ENCODE measurements around the gene CHPF2.
A peak's percentile ranks its signal among the peaks of the same experiment; 100 is the strongest.

Gene CHPF2

DNA sequence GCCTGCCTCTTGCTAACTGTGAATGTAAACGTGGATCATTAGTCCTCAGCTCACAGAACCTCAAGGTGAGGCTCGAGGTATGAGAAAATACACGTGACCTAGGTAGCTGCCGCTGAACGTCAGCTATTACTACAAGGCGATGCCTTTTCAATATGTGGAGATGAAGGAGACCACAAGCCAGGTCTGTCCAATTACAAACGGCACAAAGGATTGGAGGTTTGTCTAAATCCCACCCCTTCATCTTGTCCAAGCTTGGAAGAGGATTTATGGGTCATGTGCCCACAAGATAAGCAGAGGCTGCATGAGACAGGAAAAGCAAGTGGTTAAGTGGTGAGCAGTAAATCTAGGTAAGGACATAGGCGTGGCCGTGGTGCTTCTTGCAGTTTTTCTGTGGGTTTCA is 25.4 kb upstream of the CHPF2 start:
- DNase-seq (ENCODE audit: low read depth) = no peak

GRCh38 chr7:151207315-151207714 is 25.0 kb upstream of the CHPF2 start:
- no peak for DNase-seq (ENCODE audit: low read depth)

DNA sequence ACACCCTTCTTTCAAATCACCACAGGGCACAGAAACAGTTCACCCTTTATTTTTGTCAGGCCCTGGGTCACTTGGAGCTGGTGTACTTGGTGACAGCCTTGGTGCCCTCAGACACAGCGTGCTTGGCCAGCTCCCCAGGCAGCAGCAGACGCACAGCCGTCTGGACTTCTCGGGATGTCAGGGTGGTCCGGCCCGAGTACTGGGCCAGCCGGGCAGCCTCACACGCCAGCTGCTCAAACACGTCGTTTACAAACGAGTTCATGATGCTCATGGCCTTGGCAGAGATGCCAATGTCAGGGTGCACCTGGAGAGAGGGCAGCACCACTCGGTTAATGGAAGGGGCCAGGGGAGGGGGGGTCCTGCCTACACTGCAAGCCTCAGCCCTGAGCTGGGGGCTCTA is 24.5 kb upstream of the CHPF2 start:
- no peak for DNase-seq (ENCODE audit: low read depth)

DNA sequence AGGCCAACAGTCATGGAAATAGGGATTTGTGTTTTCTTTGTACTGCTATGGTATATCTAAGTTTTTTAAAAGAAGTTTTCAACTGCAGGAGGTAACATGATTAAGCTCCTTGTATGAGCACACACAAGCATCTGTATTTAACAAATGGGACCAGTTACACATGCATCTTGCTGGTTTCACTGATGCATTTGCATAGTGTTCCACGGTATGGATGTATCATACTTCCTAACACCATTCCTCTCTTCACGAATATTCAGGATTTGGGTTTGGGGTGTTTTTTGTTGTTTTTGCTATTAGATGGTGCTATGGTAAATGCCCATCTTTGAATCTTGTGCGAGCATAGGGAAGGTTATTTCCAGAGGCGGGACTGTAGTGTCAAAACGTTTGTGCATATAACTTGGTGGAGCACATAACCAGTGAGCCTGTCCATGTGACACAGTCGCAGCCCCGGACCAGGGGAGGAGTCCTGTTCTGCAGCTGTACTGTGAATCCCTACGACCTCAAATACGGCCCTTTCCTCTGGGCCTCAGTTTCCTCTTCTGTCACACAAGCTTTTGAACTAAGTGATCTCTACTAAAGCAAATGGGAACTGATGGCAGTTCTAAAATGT is 23.9 kb upstream of the CHPF2 start:
- no peak for DNase-seq (ENCODE audit: low read depth)

GRCh38 chr7:151209588-151209987 is 22.7 kb upstream of the CHPF2 start:
- DNase-seq (ENCODE audit: low read depth) = no peak

DNA sequence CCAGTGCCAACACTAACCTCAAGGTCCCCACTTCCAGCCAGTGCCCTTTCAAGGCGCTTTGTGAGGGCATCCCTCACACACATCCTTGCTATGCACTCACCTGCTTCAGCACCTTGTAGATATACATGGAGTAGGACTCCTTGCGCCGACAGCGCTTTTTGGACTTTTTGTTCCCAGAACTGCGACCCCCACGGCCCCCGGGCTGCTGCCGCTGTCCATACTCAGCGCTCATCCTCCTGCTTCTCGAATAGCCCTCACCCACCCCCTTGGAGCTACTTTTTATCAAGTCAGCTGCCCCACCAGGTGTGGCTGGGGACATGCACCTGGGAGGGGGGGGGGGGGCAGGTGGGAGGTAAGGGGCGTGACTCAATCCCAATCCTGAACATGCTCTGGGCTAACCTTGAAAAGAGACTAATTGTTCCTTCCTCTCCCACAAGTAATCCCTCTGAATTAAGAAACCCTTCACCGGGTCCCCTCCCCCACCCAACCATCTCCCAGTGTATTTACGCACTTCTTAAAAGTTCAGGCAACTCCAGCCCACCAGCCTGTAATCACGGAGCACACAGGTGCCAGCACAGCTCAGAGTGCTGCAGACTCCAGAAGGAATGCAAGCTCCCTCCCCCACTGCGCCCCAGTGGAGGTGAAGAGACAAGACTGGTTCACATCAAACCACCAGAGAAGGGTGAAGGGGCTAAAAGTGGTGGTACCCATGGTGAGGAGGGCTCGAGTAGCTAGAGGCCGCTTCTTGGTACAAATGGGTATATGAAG is 22.0 kb upstream of the CHPF2 start, which contains the start of gene H2BK1:
TSS of gene H2BK1 (minus strand) at position 402 of the 768 bp plus-strand sequence. CDS start at position 232, 170 bp downstream.
- no peak for DNase-seq (ENCODE audit: low read depth)

- DNase-seq (ENCODE audit: low read depth) = no peak
These were observed 21.0 kb upstream of the CHPF2 start for GRCh38 chr7:151211155-151211772.

GRCh38 chr7:151212626-151213025 is 19.7 kb upstream of the CHPF2 start:
- no peak for DNase-seq (ENCODE audit: low read depth)

- no peak for DNase-seq (ENCODE audit: low read depth)
These were observed 18.5 kb upstream of the CHPF2 start for GRCh38 chr7:151213826-151214225.

- DNase-seq (ENCODE audit: low read depth) = no peak
These were observed 16.9 kb upstream of the CHPF2 start for GRCh38 chr7:151215396-151215795.

DNA sequence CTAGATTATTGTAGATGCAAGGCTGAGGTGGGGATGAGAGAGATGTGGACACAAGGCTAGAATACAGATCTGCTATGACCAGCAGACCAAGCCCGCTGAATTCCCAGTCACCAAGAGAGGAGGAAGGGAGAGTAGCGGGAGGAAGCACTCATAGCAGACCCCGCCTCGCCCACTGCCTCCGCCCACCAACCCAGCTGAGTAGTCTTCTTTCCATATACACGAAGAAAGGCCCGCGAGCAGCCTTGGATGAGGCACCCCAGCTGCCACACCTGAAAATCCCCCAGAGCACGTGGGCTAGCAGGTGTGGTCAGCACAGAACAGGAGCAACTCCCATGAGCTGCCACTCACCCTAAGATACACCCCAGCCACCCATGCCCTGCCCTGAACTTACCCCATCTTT is 14.1 kb upstream of the CHPF2 start:
- DNase-seq (ENCODE audit: low read depth) = no peak

GRCh38 chr7:151223728-151224127 is 8.6 kb upstream of the CHPF2 start:
- no peak for DNase-seq (ENCODE audit: low read depth)

- DNase-seq (ENCODE audit: low read depth) = no peak
These were observed 6.3 kb upstream of the CHPF2 start for GRCh38 chr7:151225948-151226510.

- DNase-seq (ENCODE audit: low read depth) = no peak
These were observed 5.8 kb upstream of the CHPF2 start for GRCh38 chr7:151226560-151226874.

DNA sequence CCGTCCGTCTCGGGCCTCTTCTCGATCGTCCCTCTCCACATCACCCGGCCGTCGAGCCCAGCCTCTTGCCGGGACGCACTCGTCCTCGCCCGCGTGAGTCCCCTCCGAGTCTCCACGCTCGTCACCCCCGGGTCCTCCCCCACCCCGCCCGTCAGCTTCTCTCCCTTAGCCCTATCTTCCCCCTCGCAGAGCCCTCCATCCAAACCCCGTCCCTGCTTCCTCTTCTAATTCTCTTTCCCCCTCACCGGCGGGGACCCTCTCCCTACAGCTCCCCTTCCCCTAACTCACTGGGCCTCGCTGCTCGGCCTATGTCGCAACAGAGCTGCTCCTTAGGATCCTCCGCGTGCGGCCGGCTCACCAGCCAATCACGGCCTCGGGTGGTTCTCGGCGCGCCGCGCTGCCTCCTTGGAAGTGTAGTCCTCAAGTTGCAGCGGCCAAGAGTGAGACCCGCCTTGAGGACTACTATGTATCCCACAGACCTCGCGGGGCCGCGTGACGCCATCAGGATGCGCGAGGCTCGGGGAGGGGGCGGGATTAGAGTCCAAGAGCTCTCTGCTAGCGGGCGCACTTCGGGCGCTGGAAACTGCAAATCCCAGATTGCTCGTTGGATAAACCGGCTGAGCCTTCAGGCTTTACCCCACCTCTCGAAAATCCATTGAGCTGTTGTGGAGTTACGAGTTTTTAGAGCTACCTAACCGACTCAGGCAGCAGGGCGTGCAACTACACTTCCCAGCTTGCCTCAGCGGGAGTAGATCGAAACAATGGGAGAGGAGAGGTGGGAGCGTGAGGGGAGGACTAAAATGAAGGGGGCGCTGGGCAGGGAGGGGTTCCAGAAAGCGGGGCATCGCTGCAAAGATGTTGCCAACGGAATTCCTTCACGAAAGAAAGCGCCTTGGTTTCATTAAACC is 5.2 kb upstream of the CHPF2 start, which contains the start of gene ABCF2:
TSS of gene ABCF2 (minus strand) at position 331 of the 908 bp plus-strand sequence. CDS start 747 bp downstream, outside the sequence.
- DNase-seq (ENCODE audit: low read depth) = peak; percentile 99

DNA sequence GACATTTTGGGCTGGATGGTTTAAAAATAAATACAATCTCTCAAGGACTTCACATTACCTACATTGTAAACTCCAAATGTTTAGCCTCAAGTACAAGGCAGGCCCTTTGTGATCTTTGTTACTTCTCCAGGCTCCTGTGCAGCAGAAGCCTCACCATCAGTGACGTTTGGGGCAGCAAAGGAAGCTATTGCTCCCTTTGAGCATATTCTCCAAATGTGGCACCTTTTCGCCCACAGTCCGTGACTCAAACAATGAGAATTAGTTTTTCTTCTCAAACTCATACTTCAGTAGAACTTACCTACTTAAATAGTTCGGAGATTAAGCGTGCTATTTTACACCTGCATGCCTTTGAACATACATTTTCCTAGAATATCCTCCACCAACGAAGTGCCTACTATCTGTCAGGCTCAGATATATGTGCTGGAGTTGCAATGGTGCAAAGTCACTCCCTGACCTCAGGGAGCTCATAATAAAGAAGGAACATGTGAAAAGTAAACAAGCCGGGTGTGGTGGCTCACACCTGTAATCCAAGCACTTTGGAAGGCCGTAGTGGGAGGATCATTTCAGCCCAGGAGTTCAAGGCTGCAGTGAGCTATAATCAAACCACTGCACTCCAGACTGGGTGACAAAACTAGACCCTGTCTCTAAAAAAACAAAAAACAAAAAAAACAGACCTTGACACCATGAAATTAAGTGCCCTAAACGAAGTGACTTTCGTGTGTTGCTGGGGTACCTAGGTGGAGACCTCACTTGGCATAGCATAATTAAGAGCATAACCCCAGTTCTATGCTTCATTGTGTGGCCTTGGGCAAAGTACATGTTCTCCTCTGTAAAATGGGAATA is 4.0 kb upstream of the CHPF2 start:
- no peak for DNase-seq (ENCODE audit: low read depth)

- DNase-seq (ENCODE audit: low read depth) = no peak
These were observed 3.0 kb upstream of the CHPF2 start for GRCh38 chr7:151229249-151229648.

DNA sequence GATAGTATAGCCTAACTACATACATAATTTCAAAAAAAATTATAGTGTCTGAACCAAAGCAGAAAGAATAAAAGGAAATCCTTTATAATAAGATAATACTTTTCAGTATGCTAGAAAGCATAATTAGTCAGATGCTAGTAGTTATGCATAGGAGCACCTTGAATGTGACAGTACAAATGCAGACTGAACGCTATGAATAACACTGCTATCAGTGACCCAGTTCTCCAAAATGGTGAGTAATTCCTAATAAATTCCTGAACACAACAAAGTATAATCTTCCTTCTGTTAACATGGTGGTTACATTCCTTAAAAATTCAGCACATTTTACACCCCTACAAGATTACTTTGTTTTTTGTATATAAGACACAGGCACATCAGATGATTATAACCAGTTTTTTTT is 1.2 kb upstream of the CHPF2 start:
- DNase-seq (ENCODE audit: low read depth) = no peak

DNA sequence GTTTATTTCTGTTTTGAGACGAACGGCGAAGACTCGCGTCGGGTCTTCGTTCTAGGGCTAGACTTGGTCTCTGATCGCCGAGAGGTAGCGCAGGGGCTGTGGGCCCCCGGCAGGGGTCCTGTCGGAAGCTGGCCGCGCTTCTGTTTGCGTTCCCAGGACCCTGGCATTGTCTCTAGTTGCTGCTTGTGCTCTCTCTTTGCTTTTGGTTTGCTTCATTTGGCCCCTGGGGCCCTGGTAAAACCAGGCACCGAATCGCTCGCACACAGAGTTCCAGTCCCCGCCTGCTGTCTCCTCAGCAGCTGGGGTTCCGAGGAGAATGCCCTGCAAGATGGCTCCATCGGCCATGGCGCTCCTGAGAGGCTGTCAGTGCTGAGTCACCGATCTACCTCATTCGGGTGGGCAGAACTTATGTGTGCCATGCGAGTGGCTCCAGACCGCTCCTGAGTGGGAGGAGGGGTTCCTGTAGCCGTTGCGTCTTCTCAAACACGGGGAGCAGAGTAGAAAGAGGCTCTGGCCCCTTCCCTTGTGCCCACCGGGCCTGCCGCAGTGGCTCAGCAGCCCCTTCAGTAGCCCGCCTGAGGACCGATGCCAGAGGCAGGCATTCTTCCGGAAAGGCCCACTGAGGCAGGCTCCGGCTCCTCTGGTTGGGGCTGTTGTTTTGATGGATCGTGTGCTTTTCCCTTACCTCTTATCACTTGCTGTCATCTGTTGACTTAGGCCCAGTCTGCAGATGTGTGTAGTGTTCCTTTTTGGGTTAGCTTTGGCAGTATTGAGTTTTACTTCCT is 826 bp downstream of the CHPF2 start:
- peak; percentile 49 for DNase-seq (ENCODE audit: low read depth)

- no peak for DNase-seq (ENCODE audit: low read depth)
These were observed 1.5 kb downstream of the CHPF2 start for GRCh38 chr7:151233804-151234203.

All from stimulated activated CD8-positive, alpha-beta memory T cell treated with anti-CD3 and anti-CD28 coated beads, Interleukin-15, amount 100 ng/mL, for 1 hour (primary cell).